Naive thymus-derived CD4-positive, alpha-beta T cell (primary cell): ENCODE data around the gene PEX11G. TPM values are rescaled to one million over a fixed set of nuclear protein-coding genes. Genes with fewer than 3 reads are reported as not detected.

ENCODE experiments used
- ATAC-seq: fragments of 150-1000 bp; cut with Tn5 transposase; 2 replicates; pipeline ENCODE4 v1.10.0; 2021; ENCODE audit warnings: mild to moderate bottlenecking, moderate library complexity
- CTCF ChIA-PET: fragments of 350-600 bp; sonication (Branson Sonifier 250); formaldehyde crosslinking; loops from one replicate; lab custom pipeline; 2021; ENCODE audit warnings: antibody characterized with exemption; lab: Charles Lee
- POLR2A ChIA-PET: fragments of 350-600 bp; sonication (Branson Sonifier 250); formaldehyde crosslinking; loops from one replicate; lab custom pipeline; 2021; ENCODE audit warnings: antibody characterized with exemption, inconsistent platforms; lab: Charles Lee
- DNase-seq, 9 donors: peaks; one replicate each; pipeline versions ENCODE4 v3.0.0 to v3.0.0-alpha.2; 2020 to 2022; ENCODE audit warnings: mixed read lengths in 1 of 9
- H3K27ac ChIP-seq: one replicate; pipeline ENCODE4 v1.7.0; 2013; ENCODE audit warnings: mild to moderate bottlenecking, low read depth, low read length, moderate library complexity
- H3K27me3 ChIP-seq, 2 donors: one replicate each; pipeline ENCODE4 v1.7.0; 2013; ENCODE audit warnings: low read length in 2 of 2, mild to moderate bottlenecking in 2 of 2, moderate library complexity in 2 of 2; ENCODE audit not compliant: control insufficient read depth in 2 of 2, insufficient read depth in 2 of 2
- H3K36me3 ChIP-seq, 3 experiments: 1 replicate in 2 of 3; 2 replicates in 1 of 3; pipeline ENCODE4 v1.7.0; 2013; ENCODE audit warnings: low read length in 3 of 3, mild to moderate bottlenecking in 3 of 3, moderate library complexity in 1 of 3; ENCODE audit not compliant: insufficient read depth in 3 of 3, control insufficient read depth in 2 of 3
- H3K4me1 ChIP-seq, 2 donors: one replicate each; pipeline ENCODE4 v1.7.0; 2013; ENCODE audit warnings: low read length in 2 of 2, mild to moderate bottlenecking in 2 of 2, moderate library complexity in 1 of 2; ENCODE audit not compliant: control insufficient read depth in 2 of 2, insufficient read depth in 2 of 2
- H3K4me3 ChIP-seq: 2 replicates; pipeline ENCODE4 v1.7.0; 2013; ENCODE audit warnings: mild to moderate bottlenecking, low read length
- H3K9me3 ChIP-seq, 3 experiments: 1 replicate in 2 of 3; 2 replicates in 1 of 3; pipeline ENCODE4 v1.7.0; 2013; ENCODE audit warnings: low read length in 3 of 3; ENCODE audit not compliant: control insufficient read depth in 2 of 3
- H3K27ac Mint-ChIP-seq, 9 donors: one replicate each; pipeline ENCODE4 v1.8.0; 2020 to 2022; ENCODE audit warnings: mixed read lengths in 9 of 9, mild to moderate bottlenecking in 8 of 9, moderate library complexity in 5 of 9, inconsistent platforms in 2 of 9
- H3K27me3 Mint-ChIP-seq, 5 donors: one replicate each; pipeline ENCODE4 v1.8.0; 2021 to 2022; ENCODE audit warnings: mixed read lengths in 5 of 5, mild to moderate bottlenecking in 1 of 5
- H3K36me3 Mint-ChIP-seq, 5 donors: one replicate each; pipeline ENCODE4 v1.8.0; 2020 to 2022; ENCODE audit warnings: mixed read lengths in 5 of 5, mild to moderate bottlenecking in 3 of 5, inconsistent platforms in 1 of 5
- H3K4me1 Mint-ChIP-seq, 7 donors: one replicate each; pipeline ENCODE4 v1.8.0; 2020 to 2022; ENCODE audit warnings: mixed read lengths in 7 of 7, mild to moderate bottlenecking in 3 of 7, inconsistent platforms in 1 of 7
- H3K4me3 Mint-ChIP-seq, 10 donors: one replicate each; pipeline ENCODE4 v1.8.0; 2020 to 2022; ENCODE audit warnings: mild to moderate bottlenecking in 10 of 10, mixed read lengths in 10 of 10, moderate library complexity in 6 of 10, inconsistent platforms in 2 of 10
- H3K9me3 Mint-ChIP-seq, 11 donors: one replicate each; pipeline ENCODE4 v1.8.0; 2020 to 2022; ENCODE audit warnings: mixed read lengths in 11 of 11, mild to moderate bottlenecking in 4 of 11, inconsistent platforms in 1 of 11, moderate library complexity in 1 of 11
- intact Hi-C, 2 donors: fragments of 100-400 bp; cut with micrococcal nuclease; formaldehyde crosslinking; loops; one replicate each; pipeline ENCODE4 v1.15.1; 2023
- polyA plus RNA-seq, 2 donors: library from polyadenylated mRNA; unstranded; fragments of 300-500 nt; fragmentation: Illumina TruSeq; gene quantifications; one replicate each; pipeline ENCODE4 v1.2.3, GENCODE V29; 2021
- total RNA-seq, 6 experiments: library from RNA in 5 of 6; stranded (reverse) in 5 of 6; gene quantifications; 1 replicate in 5 of 6; 2 replicates in 1 of 6; pipeline ENCODE4 v1.2.3 and lab custom pipeline; 2021 to 2026

Gene PEX11G
- total and polyA plus RNA-seq, 7 experiments from 2014 or later, result 0.59 to 1.6 (median 0.77) TPM

GRCh38 chr19:7528192-7528519 lies 39.3 kb upstream of the PEX11G start:
- no peak overlapping the region for H3K27ac ChIP-seq
- H3K27ac Mint-ChIP-seq, result no peak overlapping the region
- H3K36me3 ChIP-seq, result peaks cover 0 to 23% (median 0%) of the 10 kb centered on the region in 3 experiments
- no peaks in the 10 kb centered on the region for H3K27me3 ChIP-seq
- peaks cover 3 to 5% of the 10 kb centered on the region in 2 donors for H3K4me1 ChIP-seq
- ChIA-PET POLR2A (no interaction called here), CTCF (no interaction called here)
- DNase-seq, result no peak
- no peak overlapping the region for H3K4me3 ChIP-seq
- peaks cover 0 to 11% (median 8%) of the 10 kb centered on the region in 7 donors for H3K4me1 Mint-ChIP-seq
- peaks cover 0 to 4% (median 0%) of the 10 kb centered on the region in 5 donors for H3K36me3 Mint-ChIP-seq
- H3K27me3 Mint-ChIP-seq, result no peaks in the 10 kb centered on the region
- intact Hi-C loops, result no loop called here
- ATAC-seq, result no peak
- H3K9me3 ChIP-seq, result no peaks in the 10 kb centered on the region
- no peaks in the 10 kb centered on the region for H3K9me3 Mint-ChIP-seq
- H3K4me3 Mint-ChIP-seq, result no peak overlapping the region

DNA sequence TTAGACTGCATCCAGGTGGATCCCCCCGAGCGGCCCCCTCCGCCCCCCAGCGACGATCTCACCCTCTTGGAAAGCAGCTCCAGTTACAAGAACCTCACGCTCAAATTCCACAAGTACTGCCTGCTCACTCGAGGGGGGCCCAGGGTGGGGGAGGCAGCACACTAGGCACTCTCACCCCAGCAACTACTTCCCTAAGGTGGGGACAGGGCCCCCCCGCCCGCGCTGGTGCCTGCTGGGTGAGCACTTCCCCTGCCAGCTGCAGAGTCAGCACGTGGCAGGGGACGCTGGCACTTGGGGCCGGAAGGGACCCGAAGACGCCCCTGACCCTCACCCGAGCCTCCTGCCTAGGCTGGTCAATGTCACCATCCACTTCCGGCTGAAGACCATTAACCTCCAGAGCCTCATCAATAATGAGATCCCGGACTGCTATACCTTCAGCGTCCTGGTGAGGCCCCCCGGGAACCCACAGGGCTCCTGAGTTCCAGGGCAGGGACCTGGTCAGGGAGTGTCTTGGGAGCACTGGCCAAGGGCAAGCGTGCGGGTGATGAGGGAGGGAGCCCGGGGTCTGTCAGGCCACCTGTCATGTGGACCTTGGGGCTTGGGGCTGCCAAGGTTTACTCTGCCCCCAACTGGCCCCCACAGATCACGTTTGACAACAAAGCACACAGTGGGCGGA lies 38.8 kb upstream of the PEX11G start:
- CTCF ChIA-PET, result no interaction called here
- intact Hi-C loops, result no loop called here

GRCh38 chr19:7526059-7526929 lies 37.5 kb upstream of the PEX11G start:
- ATAC-seq (no peak), DNase-seq (no peak)
- ChIA-PET POLR2A (interaction anchor here (1.1 to 1.2 kb wide), 2 partner anchors 9 to 427 kb away, joined by 3 read pairs; partner anchors contain the start of gene PNPLA6), CTCF (no interaction called here)
- Histone ChIP-seq H3K27me3 (no peaks in the 10 kb centered on the region), H3K4me3 (no peak overlapping the region), H3K27ac (no peak overlapping the region), H3K36me3 (peaks cover 0 to 23% (median 0%) of the 10 kb centered on the region in 3 experiments), H3K4me1 (peaks cover 10 to 14% of the 10 kb centered on the region in 2 donors), H3K9me3 (no peaks in the 10 kb centered on the region)
- Mint-ChIP-seq H3K27me3 (peaks cover 0 to 4% (median 0%) of the 10 kb centered on the region in 5 donors), H3K4me3 (no peak overlapping the region), H3K9me3 (no peaks in the 10 kb centered on the region), H3K4me1 (peaks cover 9 to 19% (median 14%) of the 10 kb centered on the region in 7 donors), H3K27ac (no peak overlapping the region), H3K36me3 (peaks cover 0 to 4% (median 0%) of the 10 kb centered on the region in 5 donors)
- intact Hi-C loops, result no loop called here

More for the DNA sequence above, 38.8 kb upstream of the PEX11G start:
- Mint-ChIP-seq H3K4me3 (no peak overlapping the region), H3K27ac (no peak overlapping the region), H3K27me3 (no peaks in the 10 kb centered on the region), H3K9me3 (no peaks in the 10 kb centered on the region), H3K36me3 (peaks cover 0 to 4% (median 0%) of the 10 kb centered on the region in 5 donors), H3K4me1 (peaks cover 0 to 11% (median 4%) of the 10 kb centered on the region in 7 donors)
- peak; percentile 66 for ATAC-seq
- Histone ChIP-seq H3K27me3 (no peaks in the 10 kb centered on the region), H3K27ac (no peak overlapping the region), H3K4me3 (no peak overlapping the region), H3K9me3 (no peaks in the 10 kb centered on the region), H3K36me3 (peaks cover 0 to 23% (median 0%) of the 10 kb centered on the region in 3 experiments), H3K4me1 (peaks cover 5 to 10% of the 10 kb centered on the region in 2 donors)
- POLR2A ChIA-PET, result interaction anchor here (1.2 kb wide), 1 partner anchor 8 kb away, joined by 3 read pairs; the partner anchor contains the start of gene PNPLA6
- no peak for DNase-seq

- DNase-seq (no peak), ATAC-seq (no peak)
- Mint-ChIP-seq H3K9me3 (no peaks in the 10 kb centered on the region), H3K27ac (no peak overlapping the region), H3K27me3 (peaks cover 0 to 4% (median 0%) of the 10 kb centered on the region in 5 donors), H3K36me3 (peaks cover 0 to under 1% (median 0%) of the 10 kb centered on the region in 5 donors), H3K4me3 (peak overlapping the region in 1 of 10 donors; percentile 21), H3K4me1 (peaks cover 9 to 19% (median 15%) of the 10 kb centered on the region in 7 donors)
- ChIA-PET CTCF (no interaction called here), POLR2A (interaction anchor here (1.1 to 5.2 kb wide), 2 partner anchors 8 to 426 kb away, joined by 3 to 78 read pairs; partner anchors contain the start of gene PNPLA6)
- Histone ChIP-seq H3K27ac (no peak overlapping the region), H3K36me3 (peaks cover 0 to 20% (median 0%) of the 10 kb centered on the region in 3 experiments), H3K27me3 (no peaks in the 10 kb centered on the region), H3K9me3 (no peaks in the 10 kb centered on the region), H3K4me3 (no peak overlapping the region), H3K4me1 (peaks cover 10 to 14% of the 10 kb centered on the region in 2 donors)
- intact Hi-C loops, result no loop called here
Measured at GRCh38 chr19:7524992-7525739, 36.3 kb upstream of the PEX11G start.

DNA sequence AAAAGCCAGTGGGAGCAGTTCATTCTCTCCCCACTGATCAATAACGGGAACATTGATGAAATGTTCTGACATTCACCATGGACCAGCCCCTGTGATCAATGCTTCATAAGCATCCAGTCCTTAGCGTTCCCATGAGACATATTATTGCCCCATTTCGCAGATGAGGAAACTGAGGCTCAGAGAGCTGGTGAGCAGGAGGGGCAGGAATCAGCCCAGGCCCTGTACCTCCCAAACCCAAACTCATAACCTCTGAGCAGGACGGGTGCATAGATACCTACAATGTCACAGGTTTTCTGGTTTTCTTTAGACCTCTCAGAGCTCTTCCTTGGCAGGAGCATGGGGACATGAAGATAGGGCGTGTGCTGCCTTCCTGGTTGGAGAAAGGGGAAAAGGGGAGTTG lies 35.7 kb upstream of the PEX11G start:
- peaks cover 0 to 19% (median 0%) of the 10 kb centered on the region in 3 experiments for H3K36me3 ChIP-seq
- POLR2A ChIA-PET, result interaction anchor here (5.2 kb wide), 1 partner anchor 9 kb away, joined by 78 read pairs; the partner anchor contains the start of gene PNPLA6
- intact Hi-C loops, result no loop called here

More for the DNA sequence above, 35.7 kb upstream of the PEX11G start:
- Mint-ChIP-seq H3K27ac (no peak overlapping the region), H3K36me3 (no peaks in the 10 kb centered on the region), H3K27me3 (peaks cover 0 to 4% (median 0%) of the 10 kb centered on the region in 5 donors), H3K4me3 (peak overlapping the region in 4 of 10 donors; percentile 12 to 95 (median 24)), H3K9me3 (no peaks in the 10 kb centered on the region), H3K4me1 (peaks cover 9 to 19% (median 15%) of the 10 kb centered on the region in 7 donors)
- no peak for DNase-seq
- H3K4me1 ChIP-seq, result peaks cover 10 to 14% of the 10 kb centered on the region in 2 donors
- ATAC-seq, result no peak
- CTCF ChIA-PET, result no interaction called here
- H3K27me3 ChIP-seq, result no peaks in the 10 kb centered on the region
- no peak overlapping the region for H3K4me3 ChIP-seq
- no peak overlapping the region for H3K27ac ChIP-seq
- no peaks in the 10 kb centered on the region for H3K9me3 ChIP-seq
